ENCODE data around the gene MINDY4.

The MINDY4 gene

GRCh38 chr7:30743371-30744074 is 27.7 kb upstream of the MINDY4 start:
- no peaks in the 10 kb centered on the region for H3K79me2 ChIP-seq (ENCODE audit: insufficient read depth, low read length)
- H3K27ac ChIP-seq (ENCODE audit: low read depth, low read length): no peak overlapping the region
- no peaks in the 10 kb centered on the region for H3F3A ChIP-seq (ENCODE audit: insufficient read depth)
- H3K4me3 ChIP-seq (ENCODE audit: insufficient read depth, low read length, poor library complexity, severe bottlenecking): no peak overlapping the region
- no peaks in the 10 kb centered on the region for H3K27me3 ChIP-seq (ENCODE audit: low read length)
- no peak overlapping the region for H3K9ac ChIP-seq (ENCODE audit: low read length)
- no peak overlapping the region for H3K4me2 ChIP-seq (ENCODE audit: low read depth, low read length, poor library complexity, severe bottlenecking)
- no peaks in the 10 kb centered on the region for H4K20me1 ChIP-seq (ENCODE audit: low read depth, low read length)
- no peaks in the 10 kb centered on the region for H3K36me3 ChIP-seq (ENCODE audit: low read length)
- H3K9me3 ChIP-seq (ENCODE audit: insufficient read depth, low read length): no peaks in the 10 kb centered on the region
- H3K9me2 ChIP-seq (replicated peaks; ENCODE audit: insufficient read depth, low read length): no peaks in the 10 kb centered on the region
- H2AFZ ChIP-seq (ENCODE audit: low read depth, low read length, severe bottlenecking): no peak overlapping the region
- TF ChIP-seq EZH2phosphoT487 (conservative IDR thresholded peaks at IDR 0.05; ENCODE audit: low read length) (no peak), CTCF (IDR thresholded peaks at IDR 0.05; ENCODE audit: insufficient read depth, low read length, poor library complexity, severe bottlenecking) (no peak)

GRCh38 chr7:30744075-30744417 is 27.2 kb upstream of the MINDY4 start:
- H4K20me1 ChIP-seq (ENCODE audit: low read depth, low read length): no peaks in the 10 kb centered on the region
- no peak overlapping the region for H2AFZ ChIP-seq (ENCODE audit: low read depth, low read length, severe bottlenecking)

GRCh38 chr7:30745261-30745941 is 25.8 kb upstream of the MINDY4 start:
- no peak overlapping the region for H2AFZ ChIP-seq (ENCODE audit: low read depth, low read length, severe bottlenecking)
- no peaks in the 10 kb centered on the region for H3K27me3 ChIP-seq (ENCODE audit: low read length)
- H3K4me3 ChIP-seq (ENCODE audit: insufficient read depth, low read length, poor library complexity, severe bottlenecking): no peak overlapping the region

More at GRCh38 chr7:30744075-30744417, 27.2 kb upstream of the MINDY4 start:
- Histone ChIP-seq H3K4me2 (ENCODE audit: low read depth, low read length, poor library complexity, severe bottlenecking) (no peak overlapping the region), H3K27me3 (ENCODE audit: low read length) (no peaks in the 10 kb centered on the region), H3K9ac (ENCODE audit: low read length) (no peak overlapping the region), H3K36me3 (ENCODE audit: low read length) (no peaks in the 10 kb centered on the region), H3K79me2 (ENCODE audit: insufficient read depth, low read length) (no peaks in the 10 kb centered on the region), H3K9me3 (ENCODE audit: insufficient read depth, low read length) (no peaks in the 10 kb centered on the region), H3K4me3 (ENCODE audit: insufficient read depth, low read length, poor library complexity, severe bottlenecking) (no peak overlapping the region), H3F3A (ENCODE audit: insufficient read depth) (no peaks in the 10 kb centered on the region), H3K9me2 (replicated peaks; ENCODE audit: insufficient read depth, low read length) (no peaks in the 10 kb centered on the region), H3K27ac (ENCODE audit: low read depth, low read length) (no peak overlapping the region)
- no peak for TF ChIP-seq CTCF (IDR thresholded peaks at IDR 0.05; ENCODE audit: insufficient read depth, low read length, poor library complexity, severe bottlenecking)
- TF ChIP-seq EZH2phosphoT487 (conservative IDR thresholded peaks at IDR 0.05; ENCODE audit: low read length): no peak

More at GRCh38 chr7:30745261-30745941, 25.8 kb upstream of the MINDY4 start:
- Histone ChIP-seq H3K9me2 (replicated peaks; ENCODE audit: insufficient read depth, low read length) (no peaks in the 10 kb centered on the region), H3K27ac (ENCODE audit: low read depth, low read length) (no peak overlapping the region), H3K36me3 (ENCODE audit: low read length) (no peaks in the 10 kb centered on the region), H3K4me2 (ENCODE audit: low read depth, low read length, poor library complexity, severe bottlenecking) (no peak overlapping the region), H3K9me3 (ENCODE audit: insufficient read depth, low read length) (no peaks in the 10 kb centered on the region), H4K20me1 (ENCODE audit: low read depth, low read length) (no peaks in the 10 kb centered on the region), H3F3A (ENCODE audit: insufficient read depth) (no peaks in the 10 kb centered on the region), H3K79me2 (ENCODE audit: insufficient read depth, low read length) (no peaks in the 10 kb centered on the region), H3K9ac (ENCODE audit: low read length) (no peak overlapping the region)
- TF ChIP-seq EZH2phosphoT487 (conservative IDR thresholded peaks at IDR 0.05; ENCODE audit: low read length) (no peak), CTCF (IDR thresholded peaks at IDR 0.05; ENCODE audit: insufficient read depth, low read length, poor library complexity, severe bottlenecking) (no peak)

Data from SU-DHL-6 (cell line).